ENCODE data around the gene TRAK1. TPM values are rescaled to one million over a fixed set of nuclear protein-coding genes. Genes with fewer than 3 reads are reported as not detected.

Gene TRAK1
- total RNA-seq, 1 donor from 2014 or later = 38.3 TPM

DNA sequence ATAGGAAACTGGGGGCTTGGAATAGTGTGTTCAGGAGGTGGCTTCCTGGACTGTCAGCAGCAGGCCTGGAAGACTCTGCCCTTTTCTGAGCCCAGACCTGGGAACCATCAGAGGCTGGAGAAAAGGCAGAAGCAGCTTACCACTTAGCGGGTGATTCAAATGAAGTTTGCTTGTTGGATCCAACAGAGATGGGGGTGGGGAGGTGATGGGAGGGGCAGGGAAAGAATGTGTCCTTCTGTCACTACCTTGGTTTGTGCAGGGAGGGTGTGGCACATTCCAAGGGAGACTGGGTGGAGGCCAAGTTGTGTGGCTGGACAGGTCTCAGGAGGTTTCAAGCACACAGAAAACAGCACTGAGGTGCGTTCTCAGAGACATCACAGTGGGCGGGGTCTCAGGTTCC, 58.8 kb downstream of the TRAK1 start:
- DNase-seq (ENCODE audit: low spot score) = no peak

DNA sequence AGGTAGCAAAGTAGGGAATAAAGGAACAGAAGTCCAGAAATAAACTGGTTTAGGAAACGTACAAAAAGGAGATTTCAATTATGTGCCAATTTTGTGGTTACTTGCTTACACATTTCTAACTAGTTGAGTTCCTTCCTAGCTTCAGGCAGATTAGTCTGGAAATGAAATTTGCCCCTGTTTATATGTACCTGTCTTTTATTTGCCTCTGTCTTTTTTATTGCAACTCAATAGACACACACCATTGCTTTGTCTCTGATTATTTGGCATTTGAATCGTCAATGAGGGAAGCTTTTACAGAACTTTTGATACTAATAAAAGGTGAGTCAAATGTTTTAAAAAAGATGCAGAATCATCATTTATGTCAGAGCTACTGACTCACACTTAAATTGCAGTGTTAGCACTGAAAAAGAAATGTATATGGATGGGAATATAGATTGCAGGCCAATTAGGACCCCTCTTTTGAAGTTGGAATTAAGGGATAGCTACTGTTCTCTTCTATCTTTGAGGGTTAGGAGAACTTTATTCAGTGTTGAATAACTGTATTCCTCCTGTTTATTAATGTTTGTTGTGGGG, 60.5 kb downstream of the TRAK1 start:
- no peak for DNase-seq (ENCODE audit: low spot score)

DNA sequence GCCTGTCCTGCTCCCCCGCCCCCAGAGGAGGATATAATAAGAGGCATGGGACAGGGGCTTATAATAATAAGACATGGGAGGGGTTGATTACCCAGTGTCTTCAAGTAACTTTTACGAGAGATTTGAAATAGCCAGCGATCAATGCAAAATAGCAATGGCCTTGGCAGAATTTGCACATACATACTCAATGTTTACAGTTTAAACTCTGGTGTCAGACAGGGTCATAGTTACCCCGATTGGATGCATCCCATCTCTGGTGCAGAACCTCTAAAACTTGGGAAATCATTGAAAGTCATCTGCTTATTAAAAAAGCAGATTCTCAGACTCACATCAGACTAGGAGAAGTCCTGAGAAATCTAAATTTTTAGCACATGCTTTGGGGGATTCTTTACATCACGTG, 61.0 kb downstream of the TRAK1 start:
- DNase-seq (ENCODE audit: low spot score) = no peak

DNA sequence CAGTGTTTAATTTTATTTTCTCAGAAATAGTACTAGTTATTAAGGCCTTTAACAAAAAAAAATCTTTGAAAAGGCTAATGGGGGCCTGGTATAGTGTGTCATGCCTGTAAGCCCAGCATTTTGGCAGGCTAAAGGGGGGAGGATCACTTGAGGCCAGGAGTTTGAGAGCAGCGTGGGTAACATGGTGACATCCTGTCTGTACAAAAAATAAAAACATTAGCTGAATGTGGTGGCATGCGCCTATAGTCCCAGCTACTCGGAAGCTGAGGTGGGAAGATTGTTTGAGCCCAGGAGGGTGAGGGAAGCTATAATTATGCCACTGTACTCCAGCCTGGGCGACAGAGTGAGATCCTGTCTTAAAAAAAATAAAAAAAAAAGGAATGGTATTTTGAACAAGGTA, 61.9 kb downstream of the TRAK1 start:
- DNase-seq (ENCODE audit: low spot score) = no peak

DNA sequence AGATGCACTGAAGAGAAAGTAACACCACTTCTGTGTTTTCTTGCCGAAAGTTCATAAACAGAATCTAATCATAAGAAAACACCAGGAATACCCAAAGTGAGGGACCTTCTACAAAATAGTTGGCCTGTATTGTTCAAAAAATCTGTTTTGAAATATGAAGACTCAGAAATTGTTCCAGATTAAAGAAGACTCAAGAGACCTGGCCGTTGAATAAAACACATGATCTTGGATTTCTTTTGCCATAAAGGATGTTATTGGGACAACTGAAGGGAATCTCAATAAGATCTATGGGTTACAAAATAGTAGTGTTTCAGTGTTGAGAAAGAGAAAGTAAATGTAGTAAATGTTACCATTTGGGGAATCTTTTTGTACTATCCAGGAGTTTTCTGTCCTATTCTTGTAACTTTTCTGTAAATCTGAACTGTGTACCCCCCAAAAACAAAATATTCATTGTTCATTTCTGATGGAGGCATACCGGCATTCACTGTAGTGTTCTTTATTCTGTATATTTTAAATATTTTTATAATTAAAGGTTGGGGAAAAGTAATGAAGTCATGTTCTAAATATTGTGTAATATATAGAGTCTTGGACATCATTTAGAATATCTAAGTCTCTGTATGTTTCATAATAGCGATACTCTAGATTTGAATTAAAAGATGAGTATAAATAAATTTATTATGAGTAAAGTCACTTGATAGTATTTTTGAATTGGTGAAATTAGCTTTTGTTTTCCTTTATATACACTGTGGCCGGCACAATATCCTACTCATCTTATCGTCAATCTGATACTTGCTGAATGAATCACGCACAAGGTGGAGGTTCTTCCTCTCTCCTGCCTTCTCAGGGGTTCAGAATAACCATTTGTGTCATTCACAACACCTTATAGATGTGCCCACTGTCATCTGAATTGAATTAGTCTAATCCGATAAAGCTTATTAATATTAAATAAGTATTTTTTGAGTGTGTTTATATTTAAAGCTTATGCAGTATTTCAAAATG, 66.7 kb downstream of the TRAK1 start:
- no peak for DNase-seq (ENCODE audit: low spot score)

DNA sequence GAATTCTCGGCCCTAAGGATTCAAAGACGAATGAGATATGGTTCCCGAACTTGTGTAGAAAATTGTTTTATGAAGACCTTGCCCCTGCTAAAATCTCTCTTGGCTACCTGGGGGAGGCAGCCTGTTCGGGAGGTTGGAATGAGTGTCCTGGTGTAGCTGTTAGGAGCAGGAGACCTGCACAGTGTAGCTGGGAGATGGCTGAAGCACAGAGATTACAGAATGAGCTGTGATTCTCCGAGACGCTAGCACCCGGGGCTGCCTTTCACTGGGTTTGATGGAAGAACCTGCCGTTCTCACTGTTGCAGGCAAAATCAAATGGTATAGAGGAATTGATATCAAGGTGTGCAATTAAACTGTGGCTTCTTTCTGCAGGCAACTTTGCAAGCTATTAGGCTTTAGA, 68.0 kb downstream of the TRAK1 start:
- DNase-seq (ENCODE audit: low spot score) = no peak

DNA sequence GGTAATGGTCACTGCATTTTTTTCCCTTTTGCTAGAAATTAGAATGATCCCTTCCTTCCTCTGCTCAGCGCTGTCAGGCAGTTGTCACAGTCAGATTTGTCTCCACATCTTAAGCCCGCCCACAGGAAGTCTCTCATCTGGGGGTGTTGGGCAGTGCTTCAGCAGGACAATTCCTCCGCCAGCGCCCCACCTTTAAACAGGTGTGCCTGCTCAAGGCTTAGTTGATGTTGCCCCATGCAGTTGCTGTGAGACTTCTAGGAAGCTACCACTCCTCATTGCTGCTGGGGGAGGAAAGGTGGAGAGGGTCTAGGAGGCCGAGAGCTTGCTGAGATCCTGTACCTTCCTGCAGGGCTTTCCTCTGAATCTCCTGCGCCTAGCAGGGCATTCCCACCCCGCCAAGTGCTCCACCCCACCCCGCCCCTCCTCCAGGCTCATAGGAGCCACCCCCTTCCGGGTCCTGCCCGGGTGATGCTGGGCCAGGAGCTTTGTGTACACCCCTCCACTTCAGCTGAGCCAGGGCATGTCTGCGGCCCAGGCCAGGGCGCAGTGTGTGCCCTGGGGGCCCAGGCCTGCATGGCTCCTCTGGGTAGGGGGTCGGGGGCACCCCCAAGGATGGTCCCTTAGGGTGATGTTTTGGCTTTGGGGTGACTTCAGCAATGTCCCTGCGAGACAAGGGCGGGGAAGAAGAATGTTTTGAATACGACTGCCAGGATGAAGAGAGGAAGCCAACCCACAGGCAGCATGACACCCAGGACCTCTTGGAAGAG, 68.7 kb downstream of the TRAK1 start:
- no peak for DNase-seq (ENCODE audit: low spot score)

DNA sequence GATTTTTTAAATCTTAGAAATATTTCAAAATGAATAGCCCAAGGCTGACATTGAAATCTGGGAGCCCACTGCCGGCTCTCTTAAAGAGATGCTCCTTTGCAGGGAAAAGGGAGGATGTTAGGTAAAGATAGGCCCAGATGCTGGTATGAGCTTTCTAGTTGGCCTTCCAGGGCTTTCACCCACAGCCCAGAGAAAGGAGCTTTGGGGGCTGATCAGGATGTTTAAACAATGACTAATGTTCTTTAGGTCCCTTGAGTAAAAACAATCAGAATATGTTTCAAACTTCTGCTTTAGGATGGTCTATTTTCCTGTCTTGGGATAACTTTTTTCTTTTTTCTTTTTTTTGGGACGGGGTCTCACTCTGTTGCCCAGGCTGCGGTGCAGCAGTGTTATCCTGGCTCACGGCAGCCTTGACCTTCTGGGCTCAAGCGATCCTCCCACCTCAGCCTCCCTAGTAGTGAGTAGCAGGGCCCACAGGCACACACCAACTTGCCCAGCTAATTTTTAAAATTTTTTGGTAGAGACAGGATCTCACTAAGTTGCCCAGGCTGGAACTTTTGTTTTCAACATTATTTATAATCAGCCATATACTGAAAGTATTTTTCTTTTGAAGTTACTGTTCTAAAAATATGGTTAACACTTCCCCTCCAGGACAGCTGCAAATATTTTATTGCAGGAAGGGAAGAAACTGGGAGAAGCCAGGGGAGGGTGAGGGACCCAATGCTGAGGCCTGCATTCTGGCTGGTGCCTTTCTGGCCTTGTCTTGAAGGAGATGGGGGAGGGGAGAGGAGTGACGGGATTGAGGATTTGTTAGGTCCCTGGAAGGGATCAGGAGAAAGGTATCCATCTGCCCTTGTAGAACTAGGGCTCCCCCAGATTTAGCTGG, 70.1 kb downstream of the TRAK1 start:
- no peak for DNase-seq (ENCODE audit: low spot score)

DNA sequence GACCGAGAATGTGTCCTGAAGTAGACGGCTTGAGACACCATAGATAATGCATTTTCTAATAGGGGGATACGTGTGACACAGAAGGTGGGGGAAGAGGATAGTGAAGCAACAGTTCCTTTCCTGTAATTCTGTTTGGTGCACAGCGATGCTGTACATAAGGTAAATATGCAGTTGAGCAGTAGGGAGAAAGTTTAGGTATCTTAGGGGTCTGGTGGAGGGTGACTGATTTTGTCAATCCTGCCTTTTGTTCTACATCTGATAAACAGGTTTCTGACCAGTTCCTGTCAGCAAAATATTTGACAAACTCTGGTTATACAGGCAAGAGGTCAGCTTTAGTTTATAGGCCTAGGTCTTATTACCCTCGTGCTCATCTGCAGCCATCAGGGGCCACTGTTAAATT, 71.3 kb downstream of the TRAK1 start:
- no peak for DNase-seq (ENCODE audit: low spot score)

DNA sequence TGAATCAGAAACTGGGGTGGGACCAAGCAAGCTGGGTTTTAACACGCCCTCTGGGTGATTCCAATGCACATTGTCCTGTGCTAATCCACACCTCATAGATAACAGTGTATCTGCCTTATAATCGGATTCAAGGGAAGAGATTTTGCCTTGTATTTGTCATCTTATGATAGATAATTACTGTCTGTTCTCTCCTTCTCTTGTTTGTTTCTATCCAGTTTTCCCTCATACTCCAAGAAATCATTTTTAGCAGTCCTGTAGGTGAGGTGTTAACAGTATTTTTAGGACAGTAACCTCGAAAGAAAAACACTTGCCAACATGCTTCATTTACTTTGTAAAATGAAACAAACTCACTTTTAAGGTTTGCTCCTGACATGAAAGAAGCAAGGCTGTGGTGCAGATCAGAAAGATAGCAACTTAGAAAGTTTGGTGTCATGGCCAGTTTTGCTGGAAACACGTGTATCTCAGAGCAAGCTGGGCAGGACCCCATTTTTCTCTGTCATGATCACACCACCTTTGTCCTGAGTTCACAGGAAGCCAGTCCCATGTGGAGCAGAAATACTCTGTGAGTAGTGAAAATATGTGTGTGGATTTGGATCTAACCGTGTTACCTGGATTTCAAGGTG, 72.6 kb downstream of the TRAK1 start:
- no peak for DNase-seq (ENCODE audit: low spot score)

DNA sequence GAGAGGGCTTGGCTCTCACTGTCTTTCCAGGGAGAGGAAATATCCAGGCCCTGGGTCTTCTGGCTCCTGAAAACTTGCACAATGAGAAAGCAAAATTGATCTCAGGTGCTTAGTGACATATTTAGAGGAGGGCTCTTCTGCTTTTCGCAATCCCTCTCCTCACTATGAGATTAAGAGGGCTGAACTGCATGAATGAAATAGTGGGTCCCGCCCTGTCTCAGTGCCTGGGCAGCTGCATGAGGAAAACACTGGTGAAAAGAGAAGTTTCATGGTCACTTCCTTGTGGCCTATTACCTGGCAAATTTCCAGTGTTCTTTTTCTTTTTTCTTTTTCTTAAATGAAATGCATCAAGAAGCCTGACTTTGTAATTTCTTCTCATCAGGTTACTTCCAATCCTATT, 73.5 kb downstream of the TRAK1 start:
- DNase-seq (ENCODE audit: low spot score) = no peak

DNA sequence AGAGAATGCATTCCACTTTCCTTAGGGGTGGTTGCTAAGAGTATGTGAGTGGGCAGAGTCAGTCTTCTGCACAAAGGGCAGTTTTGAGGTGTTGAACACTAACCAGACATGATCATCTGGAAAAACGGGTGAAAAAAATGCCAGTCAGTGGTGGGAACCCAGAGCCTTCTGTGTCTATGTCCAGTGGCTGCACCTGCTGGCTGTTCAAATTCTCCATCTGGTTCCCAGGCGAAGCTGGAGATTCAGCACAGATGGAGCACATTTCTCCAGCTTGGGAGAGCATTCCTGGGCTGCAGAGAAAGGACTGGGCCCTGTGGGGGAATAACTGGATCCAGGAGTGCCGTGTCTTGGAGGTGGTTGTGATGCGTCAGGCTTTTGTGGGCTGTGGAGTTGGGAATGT, 74.1 kb downstream of the TRAK1 start:
- DNase-seq (ENCODE audit: low spot score) = no peak

DNA sequence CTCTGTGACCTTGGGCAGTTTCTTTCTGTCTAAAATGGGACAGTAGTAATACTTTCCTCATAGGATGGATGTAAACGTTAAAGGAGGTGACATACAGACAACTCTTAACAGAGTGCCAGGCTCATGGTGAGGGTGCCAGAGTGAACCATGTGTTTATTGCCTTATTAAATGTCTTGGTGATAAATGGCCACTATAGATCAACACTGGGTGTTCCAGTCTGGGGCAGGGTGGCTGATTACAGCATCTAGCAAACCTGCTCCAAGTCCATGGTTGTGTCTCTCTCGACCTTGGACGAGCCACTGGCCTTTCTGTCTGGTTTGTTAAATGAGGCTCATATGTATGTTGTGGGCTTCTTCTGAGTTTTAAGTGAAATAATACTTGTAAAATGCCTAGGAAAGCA, 75.1 kb downstream of the TRAK1 start:
- no peak for DNase-seq (ENCODE audit: low spot score)

DNA sequence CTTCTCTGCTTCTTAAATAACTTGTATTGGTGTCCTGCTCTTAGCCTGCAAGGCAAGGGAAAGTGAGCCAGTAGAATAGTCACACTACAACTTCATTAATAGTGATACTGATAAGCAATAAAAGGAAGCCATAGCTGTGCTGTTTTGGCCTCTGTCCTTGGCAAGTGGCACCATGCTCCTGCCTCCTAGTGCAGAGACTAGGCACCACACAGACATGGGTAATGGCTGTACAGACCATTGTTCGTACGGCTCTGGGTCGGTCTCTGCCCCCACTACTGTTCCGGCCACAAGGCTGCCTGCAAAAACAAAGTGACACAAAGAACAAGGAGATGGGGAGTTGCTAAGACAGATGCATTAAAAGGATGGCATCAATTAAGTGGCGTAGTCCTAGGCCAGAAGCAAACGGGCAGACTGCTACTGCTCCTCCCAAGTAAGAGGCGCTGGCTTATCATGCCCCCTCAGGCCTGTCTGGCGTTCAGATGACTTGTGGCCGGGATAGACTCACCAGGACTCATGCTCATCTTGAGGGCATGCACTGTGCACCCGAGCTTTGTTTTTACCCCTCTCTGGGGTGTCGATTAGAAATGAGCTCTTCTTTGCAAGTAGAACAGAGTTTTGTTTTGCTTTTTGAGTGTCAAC, 75.6 kb downstream of the TRAK1 start:
- DNase-seq (ENCODE audit: low spot score) = no peak

DNA sequence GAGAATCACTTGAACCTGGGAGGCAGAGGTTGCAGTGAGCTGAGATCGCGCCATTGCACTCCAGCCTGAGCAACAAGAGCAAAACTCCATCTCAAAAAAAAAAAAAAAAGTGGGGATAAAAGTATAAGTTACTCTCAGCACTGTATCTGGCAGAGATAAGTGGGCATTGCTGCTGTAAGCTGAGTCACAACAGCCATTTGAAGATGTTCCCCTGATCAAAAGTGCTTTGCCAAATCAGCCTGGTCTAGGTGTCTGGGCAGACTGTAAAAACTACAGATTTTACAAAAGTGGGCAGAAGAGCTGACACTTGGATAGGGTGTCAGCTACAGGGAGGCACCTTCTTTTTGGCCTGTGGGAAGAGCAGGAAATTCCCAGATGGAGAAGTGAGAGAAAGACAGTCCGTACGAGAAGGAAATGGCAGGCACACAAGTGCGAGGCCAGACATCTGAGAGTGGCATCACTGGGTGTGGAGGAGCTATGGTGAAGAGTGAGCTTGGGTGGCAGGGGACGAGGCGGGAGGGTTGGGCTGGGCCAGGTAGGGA, 78.5 kb downstream of the TRAK1 start:
- DNase-seq (ENCODE audit: low spot score) = no peak

DNA sequence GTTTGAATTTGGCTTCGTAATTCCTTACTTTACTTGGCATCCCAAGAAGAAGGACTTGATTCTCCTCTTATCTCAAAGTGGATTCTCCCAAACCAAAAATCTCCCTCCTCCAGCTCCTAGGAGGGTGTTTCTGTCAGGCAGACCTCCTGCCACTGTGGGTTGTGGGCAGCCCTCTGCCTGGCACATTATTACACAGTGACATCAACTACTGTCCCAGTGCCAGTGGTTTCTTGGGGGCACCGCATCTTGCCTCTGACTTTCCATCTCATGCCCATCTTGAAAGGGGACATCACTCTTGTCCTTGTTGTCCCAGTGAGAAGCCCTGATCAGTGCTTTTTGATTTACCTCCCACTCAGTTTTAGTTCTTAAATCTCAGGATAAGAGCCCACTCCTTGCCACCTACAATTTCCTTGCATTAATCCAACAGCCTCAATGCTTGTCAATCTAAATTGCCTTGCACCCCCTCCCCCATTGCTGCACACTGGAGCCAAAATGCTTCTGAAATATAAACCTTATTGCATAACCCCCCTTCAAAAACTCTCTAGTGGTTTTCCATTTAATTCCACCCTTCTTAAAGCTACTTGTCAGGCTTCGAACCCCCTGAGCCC, 81.0 kb downstream of the TRAK1 start:
- DNase-seq (ENCODE audit: low spot score) = no peak

DNA sequence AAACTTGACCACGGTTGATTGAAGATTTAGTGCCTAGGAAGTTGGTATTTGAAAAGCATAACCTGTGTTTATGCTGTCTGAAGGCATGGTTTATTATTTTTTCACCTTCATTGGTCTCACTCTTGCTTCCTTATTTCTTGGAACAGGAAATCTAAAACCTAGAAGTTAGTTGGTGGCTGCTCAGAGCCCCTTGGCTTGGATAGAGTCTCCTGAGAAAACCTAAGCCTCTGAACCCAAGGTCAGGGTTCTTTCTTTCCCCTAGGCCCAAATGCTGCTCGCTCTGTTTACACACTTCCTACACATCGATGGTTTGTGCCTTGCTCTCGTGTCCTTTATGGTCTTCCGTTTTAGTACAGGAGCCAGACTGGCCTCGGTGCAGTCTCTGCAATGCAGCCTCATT, 82.2 kb downstream of the TRAK1 start:
- DNase-seq (ENCODE audit: low spot score) = no peak

DNA sequence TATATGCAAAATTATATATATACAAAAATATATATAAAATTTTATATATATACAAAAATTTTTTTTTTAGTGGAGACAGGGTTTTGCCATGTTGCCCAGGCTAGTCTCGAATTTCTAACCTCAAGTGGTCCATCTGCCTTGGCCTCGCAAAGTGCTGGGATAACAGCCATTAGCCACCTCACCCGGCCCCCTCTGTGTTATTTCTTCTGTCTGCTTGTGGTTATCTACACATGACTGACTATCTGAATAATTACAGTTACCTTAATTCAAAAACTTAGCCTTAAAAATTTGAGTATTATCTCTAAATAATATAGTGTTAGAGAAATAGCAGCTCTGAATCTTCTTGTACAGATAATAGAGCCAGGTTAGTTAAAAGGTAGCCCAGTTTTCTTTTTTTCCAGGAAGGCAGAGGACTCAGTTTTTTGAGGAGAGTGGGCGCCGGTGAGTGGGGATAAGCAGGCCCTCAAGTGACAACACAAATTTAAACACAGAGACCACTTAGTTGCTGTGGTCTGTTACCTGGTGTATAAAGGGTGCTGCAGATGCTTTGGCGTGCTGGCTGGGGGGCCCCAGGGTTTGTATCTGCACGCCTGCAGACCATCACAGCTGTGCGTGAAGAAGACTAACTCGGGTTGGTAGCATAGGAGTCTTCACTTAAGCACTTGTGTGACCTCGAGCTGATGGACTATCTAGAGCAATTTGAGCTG, 83.7 kb downstream of the TRAK1 start:
- DNase-seq (ENCODE audit: low spot score) = no peak

Measured in mesenteric fat pad (tissue), 1 donor.